Liver (tissue), 3 donors: ENCODE measurements around the gene CEL.

ENCODE experiments used
- EGR1 ChIP-seq, 2 donors: IDR thresholded peaks; 2 replicates each; pipeline ENCODE4 v1.6.1; 2016 to 2018; ENCODE audit warnings: antibody characterized with exemption in 2 of 2, low read depth in 2 of 2
- GABPA ChIP-seq, 2 donors: IDR thresholded peaks in 1 of 2; conservative IDR thresholded peaks in 1 of 2; 2 replicates each; pipeline ENCODE4 v1.6.1; 2016; ENCODE audit warnings: antibody characterized with exemption in 2 of 2, mild to moderate bottlenecking in 1 of 2, moderate library complexity in 1 of 2
- REST ChIP-seq: IDR thresholded peaks from 2 replicates; pipeline ENCODE4 v1.6.1; 2016; ENCODE audit warnings: antibody characterized with exemption, mild to moderate bottlenecking
- SP1 ChIP-seq: IDR thresholded peaks from 2 replicates; pipeline ENCODE4 v1.6.1; 2018; ENCODE audit warnings: antibody characterized with exemption, mild to moderate bottlenecking
- TAF1 ChIP-seq: conservative IDR thresholded peaks from 2 replicates; pipeline ENCODE4 v1.6.1; 2016; ENCODE audit warnings: antibody characterized with exemption, mild to moderate bottlenecking
- ZBTB33 ChIP-seq: IDR thresholded peaks from 2 replicates; pipeline ENCODE4 v1.6.1; 2016; ENCODE audit warnings: antibody characterized with exemption
- TF ChIP-seq, protein P1 (sequence below): fragments of 150-350 bp; IDR thresholded peaks from 2 replicates; pipeline ENCODE4 v1.5.1; 2017; ENCODE audit warnings: improper control_type of control experiment, low read depth, low read length; ENCODE audit not compliant: missing input control
- TF ChIP-seq, protein P2 (sequence below): IDR thresholded peaks from 2 replicates; pipeline ENCODE4 v1.6.1; 2016; ENCODE audit warnings: antibody characterized with exemption
- TF ChIP-seq, protein P3 (sequence below): IDR thresholded peaks from 2 replicates; pipeline ENCODE4 v1.6.1; 2016; ENCODE audit warnings: antibody characterized with exemption
- donor health status: healthy.
- donor health status: healthy.

GRCh38 chr9:133114886-133115603, 53.3 kb downstream of the CEL start:
- TF ChIP-seq, protein P1, sequence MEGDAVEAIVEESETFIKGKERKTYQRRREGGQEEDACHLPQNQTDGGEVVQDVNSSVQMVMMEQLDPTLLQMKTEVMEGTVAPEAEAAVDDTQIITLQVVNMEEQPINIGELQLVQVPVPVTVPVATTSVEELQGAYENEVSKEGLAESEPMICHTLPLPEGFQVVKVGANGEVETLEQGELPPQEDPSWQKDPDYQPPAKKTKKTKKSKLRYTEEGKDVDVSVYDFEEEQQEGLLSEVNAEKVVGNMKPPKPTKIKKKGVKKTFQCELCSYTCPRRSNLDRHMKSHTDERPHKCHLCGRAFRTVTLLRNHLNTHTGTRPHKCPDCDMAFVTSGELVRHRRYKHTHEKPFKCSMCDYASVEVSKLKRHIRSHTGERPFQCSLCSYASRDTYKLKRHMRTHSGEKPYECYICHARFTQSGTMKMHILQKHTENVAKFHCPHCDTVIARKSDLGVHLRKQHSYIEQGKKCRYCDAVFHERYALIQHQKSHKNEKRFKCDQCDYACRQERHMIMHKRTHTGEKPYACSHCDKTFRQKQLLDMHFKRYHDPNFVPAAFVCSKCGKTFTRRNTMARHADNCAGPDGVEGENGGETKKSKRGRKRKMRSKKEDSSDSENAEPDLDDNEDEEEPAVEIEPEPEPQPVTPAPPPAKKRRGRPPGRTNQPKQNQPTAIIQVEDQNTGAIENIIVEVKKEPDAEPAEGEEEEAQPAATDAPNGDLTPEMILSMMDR, result no peak
- TF ChIP-seq REST, result no peak
- TF ChIP-seq ZBTB33, result no peak
- TF ChIP-seq GABPA (IDR thresholded peaks at IDR 0.05 in 1 of 2, conservative IDR thresholded peaks at IDR 0.05 in 1 of 2), result no peak
- no peak for TF ChIP-seq TAF1
- no peak for TF ChIP-seq SP1
- no peak for TF ChIP-seq EGR1 (IDR thresholded peaks at IDR 0.05; ENCODE audit: low read depth in 2 of 2)
- TF ChIP-seq, protein P2, sequence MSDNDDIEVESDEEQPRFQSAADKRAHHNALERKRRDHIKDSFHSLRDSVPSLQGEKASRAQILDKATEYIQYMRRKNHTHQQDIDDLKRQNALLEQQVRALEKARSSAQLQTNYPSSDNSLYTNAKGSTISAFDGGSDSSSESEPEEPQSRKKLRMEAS, result no peak
- TF ChIP-seq, protein P3, sequence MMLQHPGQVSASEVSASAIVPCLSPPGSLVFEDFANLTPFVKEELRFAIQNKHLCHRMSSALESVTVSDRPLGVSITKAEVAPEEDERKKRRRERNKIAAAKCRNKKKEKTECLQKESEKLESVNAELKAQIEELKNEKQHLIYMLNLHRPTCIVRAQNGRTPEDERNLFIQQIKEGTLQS, result no peak
